Measurements from ENCODE around the gene HSPA1B.
A peak's percentile ranks its signal among the peaks of the same experiment; 100 is the strongest.
"Not testable (repeated sequence)": the region's sequence is repeated elsewhere in the genome, so short reads cannot be mapped to it uniquely, and the experiment has no call there.

Gene HSPA1B

GRCh38 chr6:31826793-31827285, 699 bp upstream of the HSPA1B start:
- no peak for DNase-seq (ENCODE audit: low read depth in 3 of 3)

GRCh38 chr6:31829633-31830283, 2.2 kb downstream of the HSPA1B start:
- DNase-seq (ENCODE audit: low read depth in 3 of 3): no peak

GRCh38 chr6:31830886-31831335, 3.4 kb downstream of the HSPA1B start:
- no peak for DNase-seq (ENCODE audit: low read depth in 3 of 3)

- DNase-seq (ENCODE audit: low read depth in 3 of 3): no peak
Observed at GRCh38 chr6:31831350-31832215, 4.0 kb downstream of the HSPA1B start.

GRCh38 chr6:31834367-31835250, 7.1 kb downstream of the HSPA1B start:
- peak; percentile 53 to 75 (median 70) for DNase-seq (ENCODE audit: low read depth in 3 of 3)

GRCh38 chr6:31836047-31836473, 8.5 kb downstream of the HSPA1B start:
- DNase-seq (ENCODE audit: low read depth in 3 of 3): no peak

GRCh38 chr6:31836474-31837368, 9.2 kb downstream of the HSPA1B start:
- no peak for DNase-seq (ENCODE audit: low read depth in 3 of 3)

- no peak for DNase-seq (ENCODE audit: low read depth in 3 of 3)
Observed at GRCh38 chr6:31837369-31838113, 10.0 kb downstream of the HSPA1B start.

GRCh38 chr6:31838114-31838553, 10.6 kb downstream of the HSPA1B start:
- DNase-seq (ENCODE audit: low read depth in 3 of 3): not testable (repeated sequence)

- no peak for DNase-seq (ENCODE audit: low read depth in 3 of 3)
Observed at GRCh38 chr6:31838968-31839367, 11.4 kb downstream of the HSPA1B start.

GRCh38 chr6:31839779-31840126, 12.2 kb downstream of the HSPA1B start:
- not testable (repeated sequence) for DNase-seq (ENCODE audit: low read depth in 3 of 3)

- DNase-seq (ENCODE audit: low read depth in 3 of 3): no peak
Observed at GRCh38 chr6:31842053-31842452, 14.5 kb downstream of the HSPA1B start.

- DNase-seq (ENCODE audit: low read depth in 3 of 3): no peak
Observed at GRCh38 chr6:31844507-31844906, 17.0 kb downstream of the HSPA1B start.

GRCh38 chr6:31847276-31847978, 19.9 kb downstream of the HSPA1B start:
- DNase-seq (ENCODE audit: low read depth in 3 of 3): no peak

GRCh38 chr6:31850765-31851484, 23.4 kb downstream of the HSPA1B start:
- DNase-seq (ENCODE audit: low read depth in 3 of 3): no peak

- no peak for DNase-seq (ENCODE audit: low read depth in 3 of 3)
Observed at GRCh38 chr6:31851485-31851832, 23.9 kb downstream of the HSPA1B start.

GRCh38 chr6:31851980-31852718, 24.6 kb downstream of the HSPA1B start:
- not testable (repeated sequence) for DNase-seq (ENCODE audit: low read depth in 3 of 3)

- DNase-seq (ENCODE audit: low read depth in 3 of 3): not testable (repeated sequence)
Observed at GRCh38 chr6:31857774-31858173, 30.2 kb downstream of the HSPA1B start.
